Smooth muscle cell (in vitro differentiated cells): ENCODE measurements around the gene ADAMTSL1. TPM values are rescaled to one million over a fixed set of nuclear protein-coding genes. Genes with fewer than 3 reads are reported as not detected.

ENCODE experiments used
- DNase-seq: peaks from one replicate; lab custom pipeline; 2025; ENCODE audit not compliant: unreplicated experiment; lab: John Stamatoyannopoulos, UW
- H2AFZ ChIP-seq: fragments of 200-600 bp; sonication (generic); 2 replicates; pipeline ENCODE4 v1.6.0; 2016; ENCODE audit warnings: antibody characterized with exemption, low read depth, mild to moderate bottlenecking
- H3F3A ChIP-seq: fragments of 200-600 bp; sonication (generic); 2 replicates; pipeline ENCODE4 v1.6.0; 2017; ENCODE audit warnings: antibody characterized with exemption, low read depth
- H3K27ac ChIP-seq: fragments of 200-600 bp; sonication (generic); 2 replicates; pipeline ENCODE4 v1.5.1; 2016; ENCODE audit warnings: low read depth, mild to moderate bottlenecking
- H3K27me3 ChIP-seq: fragments of 200-600 bp; sonication (generic); 2 replicates; pipeline ENCODE4 v1.6.1; 2016; ENCODE audit warnings: low read depth, mild to moderate bottlenecking
- H3K36me3 ChIP-seq: fragments of 200-600 bp; sonication (generic); 2 replicates; pipeline ENCODE4 v1.5.1; 2016; ENCODE audit warnings: low read depth
- H3K4me1 ChIP-seq: fragments of 200-600 bp; sonication (generic); 2 replicates; pipeline ENCODE4 v1.5.1; 2016; ENCODE audit warnings: low read depth
- H3K4me2 ChIP-seq: fragments of 200-600 bp; sonication (generic); 2 replicates; pipeline ENCODE4 v1.6.0; 2016; ENCODE audit warnings: mild to moderate bottlenecking
- H3K4me3 ChIP-seq: fragments of 200-600 bp; sonication (generic); 2 replicates; pipeline ENCODE4 v1.5.1; 2016; ENCODE audit warnings: mild to moderate bottlenecking
- H3K79me2 ChIP-seq: fragments of 200-600 bp; sonication (generic); 2 replicates; pipeline ENCODE4 v1.6.0; 2016; ENCODE audit warnings: low read depth, mild to moderate bottlenecking
- H3K9ac ChIP-seq: fragments of 200-600 bp; sonication (generic); 2 replicates; pipeline ENCODE4 v1.6.0; 2016; ENCODE audit warnings: low read depth
- H3K9me3 ChIP-seq: fragments of 200-600 bp; sonication (generic); replicated peaks from 2 replicates; pipeline ENCODE4 v1.5.1; 2016; ENCODE audit warnings: low read depth
- H4K20me1 ChIP-seq: fragments of 200-600 bp; sonication (generic); 2 replicates; pipeline ENCODE4 v1.6.0; 2016; ENCODE audit warnings: low read depth
- CTCF ChIP-seq: fragments of 200-600 bp; sonication (generic); IDR thresholded peaks from 2 replicates; pipeline ENCODE4 v1.5.1; 2017; ENCODE audit warnings: borderline replicate concordance, mild to moderate bottlenecking, antibody characterized with exemption; ENCODE audit not compliant: insufficient read depth, poor library complexity, severe bottlenecking
- WGBS: methylation state at CpG from one replicate; pipeline ENCODE4 v1.1.7; 2016; ENCODE audit warnings: low lambda C conversion rate; 5-methylcytosine and 5-hydroxymethylcytosine counted together
- polyA plus RNA-seq: library from polyadenylated mRNA; unstranded; fragments of >200 nt; fragmentation: Nextera tagmentation; extraction: Ambion mirVana; gene quantifications from 2 replicates; pipeline ENCODE4 v1.2.1, GENCODE V29; 2016
- total RNA-seq: library from RNA; depleted of rRNA; stranded (reverse); fragments of >200 nt; gene quantifications from 2 replicates; pipeline ENCODE4 v1.2.3, GENCODE V29; 2014

ADAMTSL1 gene
- total and polyA plus RNA-seq, 2 experiments from 2014 or later: 4.3 to 4.4 TPM

- Histone ChIP-seq H3F3A (no peaks in the 10 kb centered on the region), H3K4me2 (no peak overlapping the region), H3K4me1 (no peaks in the 10 kb centered on the region), H3K9me3 (no peaks in the 10 kb centered on the region), H2AFZ (no peak overlapping the region), H4K20me1 (no peaks in the 10 kb centered on the region), H3K36me3 (no peaks in the 10 kb centered on the region), H3K9ac (no peak overlapping the region), H3K4me3 (no peak overlapping the region), H3K27ac (no peak overlapping the region), H3K79me2 (no peaks in the 10 kb centered on the region), H3K27me3 (no peaks in the 10 kb centered on the region)
- WGBS: 95% methylated on average over 6 of the region's 6 CpGs
- TF ChIP-seq CTCF: no peak
- no peak for DNase-seq
Measured at GRCh38 chr9:18682907-18683306, 209.0 kb downstream of the ADAMTSL1 start.

GRCh38 chr9:18683312-18683711 lies 209.4 kb downstream of the ADAMTSL1 start:
- WGBS: 94% methylated on average over 12 of the region's 12 CpGs

GRCh38 chr9:18683851-18684250 lies 209.9 kb downstream of the ADAMTSL1 start:
- Histone ChIP-seq H3F3A (no peaks in the 10 kb centered on the region), H3K79me2 (no peaks in the 10 kb centered on the region), H2AFZ (no peak overlapping the region), H3K36me3 (no peaks in the 10 kb centered on the region), H4K20me1 (no peaks in the 10 kb centered on the region), H3K4me1 (no peaks in the 10 kb centered on the region), H3K9me3 (no peaks in the 10 kb centered on the region), H3K27ac (no peak overlapping the region), H3K27me3 (no peaks in the 10 kb centered on the region), H3K4me3 (no peak overlapping the region), H3K9ac (no peak overlapping the region), H3K4me2 (no peak overlapping the region)
- DNase-seq: no peak
- no peak for TF ChIP-seq CTCF
- WGBS: 86% methylated on average over 1 of the region's 1 CpG

More at GRCh38 chr9:18683312-18683711, 209.4 kb downstream of the ADAMTSL1 start:
- Histone ChIP-seq H2AFZ (no peak overlapping the region), H3K4me1 (no peaks in the 10 kb centered on the region), H3K9me3 (no peaks in the 10 kb centered on the region), H3K27me3 (no peaks in the 10 kb centered on the region), H3K9ac (no peak overlapping the region), H3K27ac (no peak overlapping the region), H3K79me2 (no peaks in the 10 kb centered on the region), H3K36me3 (no peaks in the 10 kb centered on the region), H4K20me1 (no peaks in the 10 kb centered on the region), H3K4me3 (no peak overlapping the region), H3F3A (no peaks in the 10 kb centered on the region), H3K4me2 (no peak overlapping the region)
- DNase-seq: no peak
- TF ChIP-seq CTCF: no peak

- Histone ChIP-seq H3K9me3 (no peaks in the 10 kb centered on the region), H3K4me3 (no peak overlapping the region), H4K20me1 (no peaks in the 10 kb centered on the region), H3K9ac (no peak overlapping the region), H2AFZ (peak overlapping the region; percentile 33), H3K4me1 (no peaks in the 10 kb centered on the region), H3K36me3 (no peaks in the 10 kb centered on the region), H3F3A (no peaks in the 10 kb centered on the region), H3K27ac (no peak overlapping the region), H3K27me3 (no peaks in the 10 kb centered on the region), H3K79me2 (no peaks in the 10 kb centered on the region), H3K4me2 (no peak overlapping the region)
- DNase-seq: no peak
- WGBS: 88% methylated on average over 5 of the region's 5 CpGs
- no peak for TF ChIP-seq CTCF
Measured at GRCh38 chr9:18684593-18685317, 210.8 kb downstream of the ADAMTSL1 start.
